ENCODE measurements around the gene AR.

GRCh38 chrX:67673741-67674274 lies 130.0 kb downstream of the AR start:
- TF ChIP-seq CTCF (IDR thresholded peaks at IDR 0.05) (no peak), POLR2A (IDR thresholded peaks at IDR 0.05) (no peak), POLR2AphosphoS5 (IDR thresholded peaks at IDR 0.05; ENCODE audit: insufficient read depth in 1 of 2, low read depth in 1 of 2) (no peak)

All from vagina (tissue), 2 donors.